Measurements from ENCODE around the gene WNT11.
A peak's percentile ranks its signal among the peaks of the same experiment; 100 is the strongest.

Gene WNT11

GRCh38 chr11:76221365-76221764, 15.1 kb upstream of the WNT11 start:
- no peak overlapping the region for H3K27ac Mint-ChIP-seq
- H3K9me3 Mint-ChIP-seq: no peaks in the 10 kb centered on the region
- H3K4me1 Mint-ChIP-seq (ENCODE audit: low read depth in 2 of 2): no peaks in the 10 kb centered on the region
- H3K36me3 Mint-ChIP-seq (ENCODE audit: insufficient read depth): no peaks in the 10 kb centered on the region
- ATAC-seq (replicated peaks) (no peak), DNase-seq (no peak)
- H3K4me3 Mint-ChIP-seq: no peak overlapping the region
- H3K27me3 Mint-ChIP-seq: peaks cover 8 to 39% of the 10 kb centered on the region in 2 donors

- DNase-seq (no peak), ATAC-seq (replicated peaks) (no peak)
- Mint-ChIP-seq H3K4me3 (no peak overlapping the region), H3K27ac (no peak overlapping the region), H3K9me3 (no peaks in the 10 kb centered on the region), H3K27me3 (peaks cover 8 to 32% of the 10 kb centered on the region in 2 donors), H3K4me1 (ENCODE audit: low read depth in 2 of 2) (no peaks in the 10 kb centered on the region), H3K36me3 (ENCODE audit: insufficient read depth) (no peaks in the 10 kb centered on the region)
Observed at GRCh38 chr11:76219243-76219642, 12.9 kb upstream of the WNT11 start.

- Mint-ChIP-seq H3K27me3 (peaks cover 8 to 30% of the 10 kb centered on the region in 2 donors), H3K4me3 (no peak overlapping the region), H3K36me3 (ENCODE audit: insufficient read depth) (no peaks in the 10 kb centered on the region), H3K27ac (no peak overlapping the region), H3K9me3 (no peaks in the 10 kb centered on the region), H3K4me1 (ENCODE audit: low read depth in 2 of 2) (no peaks in the 10 kb centered on the region)
- ATAC-seq (replicated peaks): no peak
- no peak for DNase-seq
Observed at GRCh38 chr11:76218449-76219178, 12.3 kb upstream of the WNT11 start.

- peaks cover 8 to 30% of the 10 kb centered on the region in 2 donors for H3K27me3 Mint-ChIP-seq
Observed at GRCh38 chr11:76217653-76218160, 11.4 kb upstream of the WNT11 start.

GRCh38 chr11:76216536-76217325, 10.4 kb upstream of the WNT11 start:
- Mint-ChIP-seq H3K9me3 (no peaks in the 10 kb centered on the region), H3K4me1 (ENCODE audit: low read depth in 2 of 2) (no peaks in the 10 kb centered on the region), H3K27ac (no peak overlapping the region), H3K27me3 (peaks cover 6 to 40% of the 10 kb centered on the region in 2 donors), H3K36me3 (ENCODE audit: insufficient read depth) (no peaks in the 10 kb centered on the region), H3K4me3 (no peak overlapping the region)
- no peak for ATAC-seq (replicated peaks)
- DNase-seq: no peak

More at GRCh38 chr11:76217653-76218160, 11.4 kb upstream of the WNT11 start:
- Mint-ChIP-seq H3K27ac (no peak overlapping the region), H3K9me3 (no peaks in the 10 kb centered on the region), H3K4me3 (no peak overlapping the region), H3K36me3 (ENCODE audit: insufficient read depth) (no peaks in the 10 kb centered on the region), H3K4me1 (ENCODE audit: low read depth in 2 of 2) (no peaks in the 10 kb centered on the region)
- DNase-seq (no peak), ATAC-seq (replicated peaks) (no peak)

- no peak overlapping the region for H3K4me3 Mint-ChIP-seq
- H3K36me3 Mint-ChIP-seq (ENCODE audit: insufficient read depth): no peaks in the 10 kb centered on the region
- no peaks in the 10 kb centered on the region for H3K9me3 Mint-ChIP-seq
- H3K27me3 Mint-ChIP-seq: peaks cover 0 to 47% of the 10 kb centered on the region in 2 donors
- DNase-seq: no peak
- peaks cover 0 to under 1% of the 10 kb centered on the region in 2 donors for H3K4me1 Mint-ChIP-seq (ENCODE audit: low read depth in 2 of 2)
- H3K27ac Mint-ChIP-seq: no peak overlapping the region
- ATAC-seq (replicated peaks): no peak
Observed at GRCh38 chr11:76215941-76216340, 9.6 kb upstream of the WNT11 start.

DNA sequence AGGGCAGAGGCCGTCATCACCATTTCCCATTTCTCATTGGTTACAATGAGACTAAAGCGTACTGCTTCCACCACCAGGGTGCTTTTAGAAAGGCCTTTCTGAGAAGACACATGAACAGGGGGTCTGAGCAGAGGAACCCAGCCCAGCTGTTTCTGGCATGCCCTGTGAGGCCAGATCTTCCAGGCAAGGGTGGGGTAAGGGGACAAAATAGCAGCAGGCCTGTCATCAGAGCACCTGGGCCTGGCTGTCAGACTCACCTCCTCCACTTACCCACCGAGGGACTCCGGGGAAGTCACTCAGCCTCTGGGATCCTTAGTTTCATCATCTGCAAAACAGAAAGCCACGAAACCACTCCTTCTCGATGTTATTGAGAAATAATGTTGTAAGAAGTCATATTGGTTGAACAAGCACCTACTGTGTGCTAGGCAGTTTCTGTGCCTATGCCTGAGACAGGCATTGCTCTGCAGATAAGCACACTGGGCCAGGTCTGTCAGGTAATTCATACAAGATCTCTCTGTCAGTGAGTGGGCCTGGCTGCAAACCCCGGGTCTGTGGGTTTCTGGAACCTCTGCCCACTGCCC, 8.8 kb upstream of the WNT11 start:
- ATAC-seq (replicated peaks): no peak
- Mint-ChIP-seq H3K4me3 (no peak overlapping the region), H3K36me3 (ENCODE audit: insufficient read depth) (no peaks in the 10 kb centered on the region), H3K4me1 (ENCODE audit: low read depth in 2 of 2) (peaks cover 1 to 3% of the 10 kb centered on the region in 2 donors), H3K27ac (no peak overlapping the region), H3K9me3 (no peaks in the 10 kb centered on the region), H3K27me3 (peaks cover 0 to 44% of the 10 kb centered on the region in 2 donors)
- no peak for DNase-seq

DNA sequence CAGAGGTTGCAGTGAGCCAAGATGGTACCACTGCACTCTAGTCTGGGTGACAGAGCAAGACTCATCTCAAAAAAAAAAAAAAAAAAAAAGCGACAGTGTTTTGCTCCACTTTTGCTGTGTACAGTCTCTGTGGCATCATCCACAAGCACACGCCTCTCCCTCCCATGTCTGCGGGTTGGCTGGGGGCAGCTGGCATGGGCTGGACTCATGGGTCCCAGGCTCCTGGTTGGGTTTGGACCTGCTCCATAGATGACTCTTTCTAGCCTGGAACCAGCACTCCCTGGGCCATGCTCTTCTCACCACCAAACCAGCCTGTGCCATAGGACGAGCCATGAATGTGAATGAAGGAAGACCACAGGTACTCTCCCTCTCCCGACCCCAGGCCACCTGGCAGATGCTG, 7.9 kb upstream of the WNT11 start:
- Mint-ChIP-seq H3K4me1 (ENCODE audit: low read depth in 2 of 2) (peaks cover 1 to 3% of the 10 kb centered on the region in 2 donors), H3K27me3 (peaks cover 0 to 36% of the 10 kb centered on the region in 2 donors), H3K9me3 (no peaks in the 10 kb centered on the region), H3K27ac (no peak overlapping the region), H3K4me3 (no peak overlapping the region), H3K36me3 (ENCODE audit: insufficient read depth) (peaks cover 5% of the 10 kb centered on the region)
- ATAC-seq (replicated peaks) (no peak), DNase-seq (no peak)

- H3K36me3 Mint-ChIP-seq (ENCODE audit: insufficient read depth): peaks cover 8% of the 10 kb centered on the region
- H3K4me1 Mint-ChIP-seq (ENCODE audit: low read depth in 2 of 2): peaks cover 3 to 5% of the 10 kb centered on the region in 2 donors
- H3K27me3 Mint-ChIP-seq: peaks cover 0 to 19% of the 10 kb centered on the region in 2 donors
- no peak overlapping the region for H3K27ac Mint-ChIP-seq
- no peak for ATAC-seq (replicated peaks)
- DNase-seq: no peak
- H3K9me3 Mint-ChIP-seq: no peaks in the 10 kb centered on the region
- no peak overlapping the region for H3K4me3 Mint-ChIP-seq
Observed at GRCh38 chr11:76212086-76213035, 6.1 kb upstream of the WNT11 start.

- peaks cover 0 to 30% of the 10 kb centered on the region in 2 donors for H3K27me3 Mint-ChIP-seq
- no peaks in the 10 kb centered on the region for H3K9me3 Mint-ChIP-seq
- H3K27ac Mint-ChIP-seq: no peak overlapping the region
- peak; percentile 4 for ATAC-seq (replicated peaks)
- DNase-seq: peak in 1 of 3 experiments; percentile 13
- peaks cover 12% of the 10 kb centered on the region for H3K36me3 Mint-ChIP-seq (ENCODE audit: insufficient read depth)
- H3K4me1 Mint-ChIP-seq (ENCODE audit: low read depth in 2 of 2): peaks cover 3 to 13% of the 10 kb centered on the region in 2 donors
- H3K4me3 Mint-ChIP-seq: peak overlapping the region; percentile 84 to 85
Observed at GRCh38 chr11:76210931-76211851, 4.9 kb upstream of the WNT11 start.

GRCh38 chr11:76209973-76210930, 4.0 kb upstream of the WNT11 start:
- H3K36me3 Mint-ChIP-seq (ENCODE audit: insufficient read depth): peaks cover 12% of the 10 kb centered on the region
- H3K4me1 Mint-ChIP-seq (ENCODE audit: low read depth in 2 of 2): peaks cover 3 to 19% of the 10 kb centered on the region in 2 donors
- DNase-seq: peak; percentile 25 to 40 (median 26)
- H3K27ac Mint-ChIP-seq: no peak overlapping the region
- H3K27me3 Mint-ChIP-seq: peaks cover 7 to 39% of the 10 kb centered on the region in 2 donors
- H3K4me3 Mint-ChIP-seq: peak overlapping the region; percentile 84 to 85
- ATAC-seq (replicated peaks): peak; percentile 25
- no peaks in the 10 kb centered on the region for H3K9me3 Mint-ChIP-seq
